Panc1 (cell line): ENCODE measurements around the gene TRIM66. TPM values are rescaled to one million over a fixed set of nuclear protein-coding genes. Genes with fewer than 3 reads are reported as not detected.

Experiments
- ATAC-seq: fragments of 200-7000 bp; cut with Tn5 transposase; 2 replicates; pipeline ENCODE4 v1.9.1; 2020; ENCODE audit warnings: mild to moderate bottlenecking, moderate library complexity
- BruUV-seq: library from RNA; stranded (reverse); fragments of 400-500 nt; replicated peaks from 2 replicates; lab custom pipeline; 2021; lab: Mats Ljungman, UMichigan
- CTCF ChIA-PET: fragments of 300-600 bp; sonication (Branson Sonifier 250); formaldehyde crosslinking; loops from one replicate; lab custom pipeline; 2022; ENCODE audit warnings: antibody characterized with exemption; lab: Charles Lee
- POLR2A ChIA-PET: fragments of 300-600 bp; sonication (Branson Sonifier 250); formaldehyde crosslinking; loops from one replicate; lab custom pipeline; 2022; ENCODE audit warnings: antibody characterized with exemption; lab: Charles Lee
- DNase-seq: peaks from one replicate; pipeline ENCODE4 v3.0.0-alpha.2; 2010; ENCODE audit warnings: low read depth, low spot score
- H3K27ac ChIP-seq: 2 replicates; pipeline ENCODE4 v1.5.1; 2011; ENCODE audit warnings: mild to moderate bottlenecking, low read length, inconsistent platforms
- H3K27me3 ChIP-seq: fragments of 200-500 bp; sonication (Bioruptor generic); 2 replicates; pipeline ENCODE4 v1.6.0; 2014; ENCODE audit warnings: low read length, inconsistent platforms; ENCODE audit not compliant: control insufficient read depth, insufficient read depth
- H3K36me3 ChIP-seq: fragments of 200-500 bp; sonication (Bioruptor generic); 2 replicates; pipeline ENCODE4 v1.5.1; 2014; ENCODE audit warnings: inconsistent platforms, mild to moderate bottlenecking, low read length, moderate library complexity; ENCODE audit not compliant: control insufficient read depth, insufficient read depth
- H3K4me1 ChIP-seq: 2 replicates; pipeline ENCODE4 v1.5.1; 2011; ENCODE audit warnings: inconsistent platforms, mild to moderate bottlenecking, low read length, moderate library complexity; ENCODE audit not compliant: control insufficient read depth, insufficient read depth
- H3K4me3 ChIP-seq, 2 experiments: 2 replicates each; pipeline ENCODE4 v1.5.1; 2011 to 2012; ENCODE audit warnings: low read depth in 2 of 2, low read length in 2 of 2, mild to moderate bottlenecking in 2 of 2, inconsistent platforms in 1 of 2, moderate library complexity in 1 of 2
- H3K9me3 ChIP-seq: fragments of 200-500 bp; sonication (Bioruptor generic); 2 replicates; pipeline ENCODE4 v1.5.1; 2014; ENCODE audit warnings: low read depth, mild to moderate bottlenecking, inconsistent platforms, low read length, moderate library complexity; ENCODE audit not compliant: control insufficient read depth, insufficient read depth
- POLR2AphosphoS5 ChIP-seq: IDR thresholded peaks from 2 replicates; pipeline ENCODE4 v1.6.1; 2012; ENCODE audit warnings: mild to moderate bottlenecking, low read depth, low read length, moderate library complexity
- REST ChIP-seq, 2 experiments: IDR thresholded peaks; 2 replicates each; pipeline ENCODE4 v1.6.1; 2011 to 2012; ENCODE audit warnings: low read depth in 2 of 2, control low read depth in 1 of 2, low read length in 1 of 2, mild to moderate bottlenecking in 1 of 2, moderate library complexity in 1 of 2; ENCODE audit not compliant: insufficient read depth in 1 of 2
- SIN3A ChIP-seq: IDR thresholded peaks from 2 replicates; pipeline ENCODE4 v1.6.1; 2012; ENCODE audit warnings: low read depth, mild to moderate bottlenecking, low read length, moderate library complexity, borderline replicate concordance; ENCODE audit not compliant: insufficient read depth
- TCF7L2 ChIP-seq: IDR thresholded peaks from 2 replicates; pipeline ENCODE4 v1.6.1; 2011; ENCODE audit warnings: mild to moderate bottlenecking, low read depth, low read length, inconsistent platforms
- in situ Hi-C: cut with HindIII; loops from 2 replicates; pipeline ENCODE4 v1.10.0; 2016; ENCODE audit warnings: low sequenced_read_pairs, low pct_unique_long_range_greater_than_20kb
- intact Hi-C: fragments of 100-400 bp; cut with micrococcal nuclease; formaldehyde crosslinking; loops from one replicate; pipeline ENCODE4 v1.10.0; 2022; ENCODE audit not compliant: unreplicated experiment
- total RNA-seq: library from RNA; stranded (reverse); gene quantifications from one replicate; pipeline ENCODE4 v1.2.1, GENCODE V29; 2021; ENCODE audit not compliant: unreplicated experiment
- TF ChIP-seq, protein P1 (sequence below): fragments of 450-650 bp; IDR thresholded peaks from 2 replicates; pipeline ENCODE4 v1.5.1; 2017; ENCODE audit warnings: mild to moderate bottlenecking

Gene TRIM66
- total RNA-seq, 1 experiment from 2014 or later: 30.4 TPM

- H3K36me3 ChIP-seq: peaks cover 34% of the 10 kb centered on the region
- POLR2A ChIA-PET: no interaction called here
- CTCF ChIA-PET: interaction anchor here (0.5 kb wide), 1 partner anchor 682 kb away, joined by 3 read pairs; no protein-coding TSS in a partner anchor
- in situ Hi-C loops (no loop called here), intact Hi-C loops (no loop called here)
- H3K27me3 ChIP-seq: no peaks in the 10 kb centered on the region
- no peaks in the 10 kb centered on the region for H3K4me1 ChIP-seq
- no peak overlapping the region for H3K27ac ChIP-seq
- TF ChIP-seq REST (IDR thresholded peaks at IDR 0.05; ENCODE audit: insufficient read depth in 1 of 2, low read depth in 2 of 2, low read length in 1 of 2) (no peak), TCF7L2 (no peak), POLR2AphosphoS5 (no peak), SIN3A (no peak)
- TF ChIP-seq, protein P1, sequence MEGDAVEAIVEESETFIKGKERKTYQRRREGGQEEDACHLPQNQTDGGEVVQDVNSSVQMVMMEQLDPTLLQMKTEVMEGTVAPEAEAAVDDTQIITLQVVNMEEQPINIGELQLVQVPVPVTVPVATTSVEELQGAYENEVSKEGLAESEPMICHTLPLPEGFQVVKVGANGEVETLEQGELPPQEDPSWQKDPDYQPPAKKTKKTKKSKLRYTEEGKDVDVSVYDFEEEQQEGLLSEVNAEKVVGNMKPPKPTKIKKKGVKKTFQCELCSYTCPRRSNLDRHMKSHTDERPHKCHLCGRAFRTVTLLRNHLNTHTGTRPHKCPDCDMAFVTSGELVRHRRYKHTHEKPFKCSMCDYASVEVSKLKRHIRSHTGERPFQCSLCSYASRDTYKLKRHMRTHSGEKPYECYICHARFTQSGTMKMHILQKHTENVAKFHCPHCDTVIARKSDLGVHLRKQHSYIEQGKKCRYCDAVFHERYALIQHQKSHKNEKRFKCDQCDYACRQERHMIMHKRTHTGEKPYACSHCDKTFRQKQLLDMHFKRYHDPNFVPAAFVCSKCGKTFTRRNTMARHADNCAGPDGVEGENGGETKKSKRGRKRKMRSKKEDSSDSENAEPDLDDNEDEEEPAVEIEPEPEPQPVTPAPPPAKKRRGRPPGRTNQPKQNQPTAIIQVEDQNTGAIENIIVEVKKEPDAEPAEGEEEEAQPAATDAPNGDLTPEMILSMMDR: no peak
- DNase-seq (no peak), ATAC-seq (no peak)
- no TSS peak for BruUV-seq
- no peak overlapping the region for H3K4me3 ChIP-seq
- no peaks in the 10 kb centered on the region for H3K9me3 ChIP-seq
These were observed 57.8 kb downstream of the TRIM66 start for GRCh38 chr11:8624698-8625097.

- no peaks in the 10 kb centered on the region for H3K4me1 ChIP-seq
- ChIA-PET POLR2A (no interaction called here), CTCF (no interaction called here)
- intact Hi-C loops: no loop called here
- H3K9me3 ChIP-seq: no peaks in the 10 kb centered on the region
- no TSS peak for BruUV-seq
- no peak overlapping the region for H3K27ac ChIP-seq
- no peak for TF ChIP-seq REST (IDR thresholded peaks at IDR 0.05; ENCODE audit: insufficient read depth in 1 of 2, low read depth in 2 of 2, low read length in 1 of 2)
- no peak for TF ChIP-seq TCF7L2
- no peak for TF ChIP-seq POLR2AphosphoS5
- TF ChIP-seq SIN3A: no peak
- TF ChIP-seq, protein P1: no peak
- ATAC-seq: no peak
- H3K4me3 ChIP-seq: no peak overlapping the region
- H3K36me3 ChIP-seq: peaks cover 46% of the 10 kb centered on the region
- in situ Hi-C loops: no loop called here
- no peaks in the 10 kb centered on the region for H3K27me3 ChIP-seq
- no peak for DNase-seq
These were observed 61.3 kb downstream of the TRIM66 start for GRCh38 chr11:8621147-8621546.
